ENCODE results near the gene TGM5. TPM values are rescaled to one million over a fixed set of nuclear protein-coding genes. Genes with fewer than 3 reads are reported as not detected.

The TGM5 gene
- total RNA-seq, 1 experiment from 2014 or later, result not detected

DNA sequence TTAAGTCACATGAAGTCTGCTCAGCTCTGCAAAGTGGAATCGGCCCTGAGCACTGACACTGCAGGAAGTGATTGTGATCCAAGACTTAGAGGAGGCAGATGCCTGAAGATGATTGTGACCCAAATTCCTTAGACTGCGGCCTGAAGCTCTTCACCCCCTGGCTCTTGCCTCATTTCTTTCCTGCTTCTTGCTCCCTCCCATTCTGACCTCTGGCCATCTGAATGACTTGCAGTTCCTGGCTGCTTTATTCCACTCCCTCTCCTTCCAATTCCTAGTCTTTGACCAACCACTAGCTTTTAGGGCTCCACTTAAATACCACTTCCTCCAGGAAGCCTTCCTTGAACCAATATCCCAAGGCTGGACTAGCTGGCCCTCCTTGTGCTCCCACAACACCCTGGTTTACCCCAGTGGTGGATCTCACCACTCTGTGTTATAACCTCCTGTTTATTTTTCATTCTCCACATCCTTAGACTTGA is 36.0 kb downstream of the TGM5 start:
- H3K36me3 Mint-ChIP-seq, result no peaks in the 10 kb centered on the region
- H3K9me3 Mint-ChIP-seq, result peaks cover 9% of the 10 kb centered on the region
- H3K4me1 Mint-ChIP-seq, result no peaks in the 10 kb centered on the region
- no peak overlapping the region for H3K27ac Mint-ChIP-seq
- ChIA-PET CTCF (interaction anchor here (1.1 to 3.4 kb wide), 6 partner anchors 12 to 55 kb away, joined by 3 to 30 read pairs (median 4); no protein-coding TSS in a partner anchor), POLR2A (interaction anchor here (0.7 kb wide), 1 partner anchor 13 kb away, joined by 3 read pairs; no protein-coding TSS in a partner anchor)
- H3K27me3 Mint-ChIP-seq (ENCODE audit: low read depth), result no peaks in the 10 kb centered on the region; the same call in 1 of the 2 replicates
- ATAC-seq, result no peak
- TF ChIP-seq, protein P1, sequence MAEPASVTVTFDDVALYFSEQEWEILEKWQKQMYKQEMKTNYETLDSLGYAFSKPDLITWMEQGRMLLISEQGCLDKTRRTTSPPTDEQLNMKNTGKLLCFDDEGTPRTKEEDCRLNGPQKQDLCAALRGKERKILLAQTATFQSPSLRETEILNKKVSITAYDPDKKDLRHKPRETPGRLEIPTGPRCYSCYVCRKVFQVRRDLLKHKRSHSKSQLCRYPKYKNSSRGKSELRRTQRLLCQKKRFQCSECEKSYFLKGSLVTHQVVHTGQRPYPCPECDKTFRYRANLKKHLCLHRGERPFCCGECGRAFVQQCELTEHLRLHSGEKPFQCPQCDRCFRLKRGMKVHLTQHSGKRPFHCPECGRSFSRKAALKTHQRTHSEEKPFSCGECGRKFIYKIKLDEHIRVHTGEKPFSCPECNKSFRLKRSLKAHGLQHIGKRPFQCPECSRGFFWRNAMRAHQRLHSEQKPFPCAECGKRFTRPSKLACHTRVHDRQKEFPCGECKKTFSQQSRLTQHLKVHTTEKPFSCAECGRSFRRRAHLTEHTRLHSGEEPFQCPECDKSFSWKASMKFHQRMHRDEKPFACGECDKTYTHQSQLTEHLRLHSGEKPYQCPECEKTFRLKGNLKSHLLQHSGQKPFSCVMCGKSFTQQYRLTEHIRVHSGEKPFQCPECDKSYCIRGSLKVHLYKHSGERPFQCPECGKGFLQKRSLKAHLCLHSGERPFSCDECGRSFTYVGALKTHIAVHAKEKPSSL (CRISPR knock-in tag; conservative IDR thresholded peaks at IDR 0.05), result no peak
- TF ChIP-seq ZSCAN18 (CRISPR knock-in tag; IDR thresholded peaks at IDR 0.05), result no peak
- TF ChIP-seq, protein P2, sequence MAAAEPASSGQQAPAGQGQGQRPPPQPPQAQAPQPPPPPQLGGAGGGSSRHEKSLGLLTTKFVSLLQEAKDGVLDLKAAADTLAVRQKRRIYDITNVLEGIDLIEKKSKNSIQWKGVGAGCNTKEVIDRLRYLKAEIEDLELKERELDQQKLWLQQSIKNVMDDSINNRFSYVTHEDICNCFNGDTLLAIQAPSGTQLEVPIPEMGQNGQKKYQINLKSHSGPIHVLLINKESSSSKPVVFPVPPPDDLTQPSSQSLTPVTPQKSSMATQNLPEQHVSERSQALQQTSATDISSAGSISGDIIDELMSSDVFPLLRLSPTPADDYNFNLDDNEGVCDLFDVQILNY (CRISPR knock-in tag; IDR thresholded peaks at IDR 0.05), result no peak
- TF ChIP-seq HMGA2 (CRISPR knock-in tag; IDR thresholded peaks at IDR 0.05), result no peak
- no peak for DNase-seq (ENCODE audit: low spot score)
- H3K4me3 Mint-ChIP-seq, result no peak overlapping the region

- ChIA-PET CTCF (interaction anchor here (0.5 to 3.4 kb wide), 7 partner anchors 8 to 56 kb away, joined by 3 to 30 read pairs (median 3); no protein-coding TSS in a partner anchor), POLR2A (no interaction called here)
- no peak for DNase-seq (ENCODE audit: low spot score)
- H3K27me3 Mint-ChIP-seq (ENCODE audit: low read depth), result no peaks in the 10 kb centered on the region; the same call in 1 of the 2 replicates
- no peak for ATAC-seq
- H3K9me3 Mint-ChIP-seq, result peaks cover 9% of the 10 kb centered on the region
- TF ChIP-seq ELF4 (CRISPR knock-in tag; IDR thresholded peaks at IDR 0.05; ENCODE audit: low read depth), result no peak
- no peak for TF ChIP-seq FOXP4 (CRISPR knock-in tag; IDR thresholded peaks at IDR 0.05)
- no peak for TF ChIP-seq ZNF232 (CRISPR knock-in tag; IDR thresholded peaks at IDR 0.05)
- TF ChIP-seq, protein P3, sequence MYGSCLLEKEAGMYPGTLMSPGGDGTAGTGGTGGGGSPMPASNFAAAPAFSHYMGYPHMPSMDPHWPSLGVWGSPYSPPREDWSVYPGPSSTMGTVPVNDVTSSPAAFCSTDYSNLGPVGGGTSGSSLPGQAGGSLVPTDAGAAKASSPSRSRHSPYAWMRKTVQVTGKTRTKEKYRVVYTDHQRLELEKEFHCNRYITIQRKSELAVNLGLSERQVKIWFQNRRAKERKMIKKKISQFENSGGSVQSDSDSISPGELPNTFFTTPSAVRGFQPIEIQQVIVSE (CRISPR knock-in tag; IDR thresholded peaks at IDR 0.05; ENCODE audit: borderline replicate concordance), result no peak
- TF ChIP-seq EMX1 (CRISPR knock-in tag; IDR thresholded peaks at IDR 0.05), result no peak
- TF ChIP-seq E2F1 (CRISPR knock-in tag; IDR thresholded peaks at IDR 0.05), result no peak
- no peak for TF ChIP-seq KAT7 (CRISPR knock-in tag; IDR thresholded peaks at IDR 0.05; ENCODE audit: borderline replicate concordance)
- no peak for TF ChIP-seq JUN (CRISPR knock-in tag; IDR thresholded peaks at IDR 0.05)
- no peak for TF ChIP-seq TEAD4 (CRISPR knock-in tag; IDR thresholded peaks at IDR 0.05)
- TF ChIP-seq, protein P1 (CRISPR knock-in tag; conservative IDR thresholded peaks at IDR 0.05), result no peak
- TF ChIP-seq NR2C2 (CRISPR knock-in tag; IDR thresholded peaks at IDR 0.05), result no peak
- no peaks in the 10 kb centered on the region for H3K4me1 Mint-ChIP-seq
- H3K36me3 Mint-ChIP-seq, result no peaks in the 10 kb centered on the region
- no peak overlapping the region for H3K4me3 Mint-ChIP-seq
- no peak overlapping the region for H3K27ac Mint-ChIP-seq
These were observed 36.8 kb downstream of the TGM5 start for GRCh38 chr15:43229977-43230376.

All from WTC11 (cell line).